HG02571 (cell line): ENCODE results near the gene NLRP5.
"Not testable (repeated sequence)": the region's sequence is repeated elsewhere in the genome, so short reads cannot be mapped to it uniquely, and the experiment has no call there.

Experiments
- ATAC-seq: cut with Tn5 transposase; IDR thresholded peaks from one replicate; pipeline ENCODE4 v1.9.1; 2021; ENCODE audit warnings: mild to moderate bottlenecking, moderate library complexity; ENCODE audit not compliant: unreplicated experiment

The NLRP5 gene

DNA sequence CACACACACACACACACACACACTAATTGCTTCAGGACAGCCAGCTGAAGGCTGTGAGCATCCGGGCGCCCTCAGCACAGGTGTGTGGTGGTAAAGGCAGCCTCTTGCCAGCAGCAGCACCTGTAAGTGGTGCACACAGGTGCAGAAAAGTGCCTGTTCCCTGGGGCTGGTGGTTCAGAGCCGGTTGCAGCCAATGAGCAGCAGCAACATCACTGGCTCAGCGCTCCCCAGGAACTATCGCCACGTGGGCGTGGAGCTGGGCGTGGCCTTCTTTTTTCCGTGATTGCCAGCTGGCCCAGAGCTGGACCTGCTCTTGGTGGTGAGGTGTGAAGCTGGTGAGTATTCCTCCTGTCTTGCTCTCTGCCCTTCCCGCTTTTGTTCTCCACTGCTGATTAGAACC is at the start of gene NLRP5:
NLRP5 (plus strand) TSS at position 289 of the 400 bp plus-strand sequence.
- no peak for ATAC-seq

DNA sequence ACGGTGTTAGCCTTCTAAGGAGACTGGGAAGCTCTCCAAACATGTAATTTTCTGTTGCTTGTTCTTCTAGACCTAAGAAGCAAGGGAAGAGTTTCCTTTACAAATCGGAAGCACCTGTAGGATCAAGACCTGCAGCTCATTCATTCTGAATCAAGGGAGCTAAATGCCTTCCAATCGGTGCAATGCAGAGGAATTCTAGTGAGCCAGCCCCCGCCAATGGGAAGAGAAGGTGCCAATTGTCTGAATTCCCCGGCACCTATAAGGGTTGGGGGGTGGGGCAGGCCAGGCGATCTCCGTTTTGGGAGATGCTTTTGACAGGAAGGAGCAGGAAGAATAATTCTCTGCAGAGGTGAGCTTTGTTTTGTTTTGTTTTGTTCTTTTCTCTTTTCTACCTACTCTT is 47.4 kb upstream of the NLRP5 start:
- ATAC-seq: no peak

DNA sequence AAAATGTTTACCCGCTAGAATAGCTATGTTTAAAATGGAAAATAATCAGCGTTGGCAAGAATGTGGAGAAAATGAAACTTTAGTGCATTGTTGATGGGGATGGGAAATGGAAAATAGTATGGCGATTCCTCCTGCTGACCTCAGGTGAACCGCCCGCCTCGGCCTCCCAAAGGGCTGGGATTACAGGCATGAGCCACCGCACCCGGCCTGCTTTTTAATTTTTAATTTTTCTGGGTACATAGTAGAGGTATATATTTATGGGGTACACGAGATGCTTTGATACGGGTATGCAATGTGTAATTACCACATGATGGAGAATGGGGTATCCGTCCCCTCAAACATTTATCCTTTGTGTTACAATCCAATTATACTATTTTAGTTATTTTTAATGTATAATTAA is 46.3 kb upstream of the NLRP5 start:
- no peak for ATAC-seq

- no peak for ATAC-seq
Observed at GRCh38 chr19:55947532-55947931, 39.0 kb upstream of the NLRP5 start, which contains the start of gene NLRP8. NLRP8 (plus strand) TSS chr19:55947832.

- ATAC-seq: not testable (repeated sequence)
Observed at GRCh38 chr19:55950566-55950965, 36.0 kb upstream of the NLRP5 start.

DNA sequence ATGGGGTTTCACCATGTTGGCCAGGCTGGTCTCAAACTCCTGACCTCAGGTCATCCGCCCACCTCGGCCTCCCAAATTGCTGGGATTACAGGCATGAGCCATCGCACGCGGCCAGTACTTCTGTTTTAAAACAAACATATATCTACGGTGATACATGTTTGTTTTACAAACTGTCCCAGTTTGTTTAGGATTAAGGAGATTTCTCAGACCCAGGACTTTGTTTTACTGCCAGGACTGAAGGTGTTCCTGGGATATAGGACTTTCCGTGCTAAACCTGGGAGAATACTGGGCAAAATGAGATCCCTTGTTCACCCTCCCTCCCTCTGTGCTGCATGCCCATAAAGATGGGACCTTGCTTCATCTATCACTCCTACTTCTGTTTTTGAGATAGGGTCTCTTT is 30.1 kb upstream of the NLRP5 start:
- no peak for ATAC-seq

DNA sequence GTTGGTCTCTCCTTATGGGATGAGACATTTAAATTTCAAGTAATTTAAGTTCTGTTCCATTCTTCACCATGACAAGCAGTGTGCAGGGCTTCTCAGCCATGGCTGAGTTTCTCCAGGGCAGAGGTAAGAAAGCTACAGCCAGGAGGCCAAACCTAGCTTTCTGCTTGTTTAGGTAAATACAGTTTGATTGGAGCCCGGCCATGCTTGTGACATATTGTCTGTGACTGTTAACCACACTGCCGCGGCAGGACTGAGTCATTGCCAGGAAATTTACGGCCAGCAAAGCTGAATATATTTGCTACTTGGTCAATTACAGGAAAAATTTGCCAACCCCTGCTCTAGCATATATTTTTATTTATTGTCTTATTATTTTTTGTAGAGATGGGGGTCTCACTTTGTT is 28.2 kb upstream of the NLRP5 start:
- no peak for ATAC-seq

DNA sequence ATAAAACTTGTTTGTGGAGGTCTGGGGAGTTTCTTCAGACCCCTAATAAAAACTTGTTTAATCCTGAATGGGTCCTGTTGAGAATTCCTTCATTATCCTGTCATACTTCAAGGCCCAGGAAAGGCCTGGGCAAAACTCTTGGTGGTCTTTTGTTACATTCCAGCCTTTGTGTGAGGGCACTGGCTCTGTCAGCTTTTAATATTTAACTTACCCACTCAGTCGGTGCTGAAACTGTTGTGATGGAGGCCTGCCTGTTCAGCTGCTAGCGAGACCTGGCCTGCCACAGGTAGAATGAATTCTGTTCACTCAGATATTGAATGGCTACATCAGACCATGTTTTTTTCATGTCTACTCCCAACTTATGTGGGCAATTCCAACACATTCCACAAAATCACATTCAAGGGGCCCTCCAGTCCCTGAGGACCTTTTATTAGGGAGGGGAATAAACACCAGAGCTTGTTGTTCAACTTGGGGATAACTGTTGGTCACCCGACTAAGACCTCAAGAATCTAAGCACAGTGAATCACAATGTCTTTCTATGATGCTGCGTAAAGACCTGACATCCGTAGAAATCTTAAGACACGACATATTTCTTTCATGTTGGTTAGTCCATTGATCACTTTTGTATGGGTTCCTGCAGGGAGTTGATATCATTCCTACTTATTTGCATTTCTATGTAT is 26.4 kb upstream of the NLRP5 start:
- no peak for ATAC-seq

- ATAC-seq: no peak
Observed at GRCh38 chr19:55962186-55962585, 24.4 kb upstream of the NLRP5 start.

- ATAC-seq: no peak
Observed at GRCh38 chr19:55973982-55974381, 12.6 kb upstream of the NLRP5 start.

DNA sequence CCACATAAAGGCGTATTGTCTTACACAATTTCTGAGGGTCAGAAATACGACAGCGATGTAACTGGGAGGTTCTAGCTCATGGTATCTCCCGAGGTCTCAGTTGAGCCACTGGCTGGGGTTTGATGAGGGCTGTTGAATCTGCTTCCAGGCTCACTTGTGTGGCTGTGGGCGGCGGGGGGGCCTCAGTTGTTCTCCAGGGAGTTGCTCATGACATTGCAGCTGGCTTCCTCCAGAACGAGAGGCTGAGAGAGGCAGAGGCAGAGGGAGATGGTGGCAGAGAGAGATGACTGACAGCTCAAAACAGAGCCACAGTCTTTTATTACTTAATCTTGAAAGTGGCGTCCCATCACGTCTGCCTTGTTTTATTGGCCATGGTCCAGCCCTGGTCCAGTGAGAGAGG is 6.2 kb upstream of the NLRP5 start:
- ATAC-seq: no peak

GRCh38 chr19:55985254-55985653 is 1.3 kb upstream of the NLRP5 start:
- ATAC-seq: no peak

DNA sequence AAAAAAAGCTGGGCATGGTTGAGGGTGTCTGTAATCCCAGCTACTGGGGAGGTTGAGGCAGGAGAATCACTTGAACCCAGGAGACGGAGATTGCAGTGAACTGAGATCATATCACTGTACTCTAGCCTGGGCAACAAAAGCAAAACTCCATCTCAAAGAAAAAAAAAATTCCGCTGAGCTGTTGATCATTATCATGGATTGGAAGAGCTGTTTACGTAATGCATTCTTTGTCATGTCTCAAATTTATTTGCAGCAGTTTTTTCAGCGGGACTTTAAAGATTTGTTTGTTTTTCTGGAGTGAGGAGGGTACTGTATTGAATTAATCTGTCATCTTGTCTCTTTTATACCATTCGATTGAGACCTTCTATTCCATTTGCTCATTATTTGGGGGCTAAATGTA is 4.3 kb downstream of the NLRP5 start:
- no peak for ATAC-seq

DNA sequence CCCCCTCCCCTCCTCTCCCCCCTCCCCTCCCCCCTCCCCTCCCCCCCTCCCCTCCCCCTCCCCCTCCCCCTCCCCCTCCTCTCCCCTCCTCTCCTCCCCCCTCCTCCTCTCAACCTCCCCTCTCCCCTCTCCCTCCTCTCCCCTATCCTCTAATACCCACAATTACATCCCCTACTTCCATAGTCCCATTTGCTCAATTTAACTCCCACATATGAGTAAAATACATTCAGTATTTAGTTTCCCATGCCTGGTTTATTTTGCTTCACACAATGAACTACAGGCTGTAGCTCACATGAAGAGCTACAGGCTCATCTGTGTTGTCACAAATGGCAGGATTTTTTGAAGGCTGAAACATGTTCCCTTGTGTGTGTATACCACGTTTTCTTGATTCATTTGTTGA is 6.9 kb downstream of the NLRP5 start:
- ATAC-seq: no peak

- ATAC-seq: no peak
Observed at GRCh38 chr19:56014765-56015164, 28.2 kb downstream of the NLRP5 start.

GRCh38 chr19:56015756-56016155 is 29.2 kb downstream of the NLRP5 start:
- no peak for ATAC-seq

GRCh38 chr19:56019325-56019724 is 32.8 kb downstream of the NLRP5 start:
- ATAC-seq: not testable (repeated sequence)

DNA sequence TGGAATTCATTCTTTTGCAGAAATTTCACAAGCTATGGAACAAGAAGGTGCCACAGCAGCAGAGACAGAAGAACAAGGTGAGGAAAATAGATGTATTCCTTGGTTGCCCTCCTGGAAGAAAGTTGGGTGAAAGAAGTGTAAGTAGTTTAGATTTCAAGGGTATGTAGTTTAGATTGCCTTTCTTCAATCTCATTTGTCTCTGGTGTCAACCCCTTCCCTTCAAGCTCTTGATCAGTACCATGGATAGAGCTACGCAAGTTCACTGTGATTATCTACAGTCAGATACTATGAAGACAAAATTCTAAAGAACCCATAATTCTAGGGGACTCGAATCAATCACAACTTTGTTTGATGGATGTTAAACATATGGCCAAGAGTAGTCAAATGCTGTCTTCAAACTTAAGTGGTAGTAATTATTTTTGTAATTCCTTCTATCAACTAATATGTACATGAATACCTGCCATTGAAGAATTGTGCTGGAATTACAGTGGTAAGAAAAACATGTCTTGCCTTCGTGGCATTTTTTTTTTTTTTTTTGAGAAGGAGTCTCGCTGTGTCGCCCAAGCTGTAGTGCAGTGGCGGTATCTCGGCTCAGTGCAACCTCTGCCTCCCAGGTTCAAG is 33.9 kb downstream of the NLRP5 start:
- ATAC-seq: not testable (repeated sequence)

DNA sequence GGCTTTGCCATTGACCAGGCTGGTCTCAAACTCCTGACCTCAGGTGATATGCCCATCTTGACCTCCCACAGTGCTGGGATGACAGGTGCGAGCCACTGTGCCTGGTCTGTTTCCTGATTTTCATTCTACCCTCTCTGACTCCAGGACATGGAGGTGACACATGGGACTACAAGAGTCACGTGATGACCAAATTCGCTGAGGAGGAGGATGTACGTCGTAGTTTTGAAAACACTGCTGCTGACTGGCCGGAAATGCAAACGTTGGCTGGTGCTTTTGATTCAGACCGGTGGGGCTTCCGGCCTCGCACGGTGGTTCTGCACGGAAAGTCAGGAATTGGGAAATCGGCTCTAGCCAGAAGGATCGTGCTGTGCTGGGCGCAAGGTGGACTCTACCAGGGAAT is 40.2 kb downstream of the NLRP5 start:
- ATAC-seq: no peak

DNA sequence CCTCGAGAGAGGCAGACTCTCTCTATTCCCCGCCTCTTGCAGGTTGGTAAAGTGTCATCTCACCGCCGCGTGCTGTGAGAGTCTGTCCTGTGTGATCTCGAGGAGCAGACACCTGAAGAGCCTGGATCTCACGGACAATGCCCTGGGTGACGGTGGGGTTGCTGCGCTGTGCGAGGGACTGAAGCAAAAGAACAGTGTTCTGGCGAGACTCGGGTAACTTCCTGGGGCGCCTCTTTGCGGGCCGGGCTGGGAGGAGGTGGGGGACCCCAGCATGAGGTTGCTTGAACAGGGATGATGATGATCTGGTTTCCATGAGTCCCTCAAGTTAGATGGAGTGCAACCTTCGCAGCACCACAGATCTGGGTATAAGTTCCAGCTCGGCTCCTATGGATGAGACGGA is 67.0 kb downstream of the NLRP5 start:
- no peak for ATAC-seq

DNA sequence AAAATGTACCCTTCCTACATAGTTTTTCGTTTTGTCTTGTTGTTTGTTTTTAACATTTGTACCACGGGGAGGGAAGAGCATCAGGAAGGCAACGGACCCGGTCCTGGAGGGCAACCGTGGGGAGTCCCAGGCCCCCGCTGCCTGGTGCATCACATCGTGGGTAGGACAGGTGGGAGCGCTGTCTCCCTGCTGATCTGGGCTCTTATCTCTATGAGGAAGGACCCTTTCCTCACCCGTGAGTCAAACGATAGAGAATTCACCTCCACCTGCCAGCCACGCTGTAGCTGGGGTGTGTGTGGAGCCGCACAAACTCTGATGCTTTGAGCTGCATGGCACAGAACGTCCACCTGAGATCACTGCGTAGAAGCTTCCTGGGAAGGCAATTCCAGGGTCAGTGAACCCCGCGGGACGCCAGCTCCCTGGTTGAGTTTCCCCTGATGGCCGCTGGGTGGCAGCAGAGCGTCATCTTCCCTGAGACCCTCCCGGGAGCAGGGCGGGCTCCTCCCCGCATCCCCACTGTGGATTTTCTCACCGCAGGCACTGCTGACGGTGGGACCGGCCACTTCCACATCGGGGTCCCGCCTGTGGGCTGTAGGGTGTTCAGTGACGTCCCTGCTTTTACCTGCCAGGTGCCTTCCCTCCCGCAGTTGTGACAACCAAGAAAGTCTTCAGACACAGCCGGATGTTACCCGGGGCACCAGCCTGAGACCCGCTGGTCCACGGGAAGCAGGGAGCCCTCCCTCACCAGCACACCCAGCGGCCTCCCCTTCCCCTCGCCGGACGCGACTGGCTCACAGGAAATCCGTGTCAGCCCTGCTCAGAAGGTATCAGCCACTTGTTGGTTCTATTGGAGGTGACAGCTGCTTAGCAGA is 79.8 kb downstream of the NLRP5 start:
- ATAC-seq: no peak

GRCh38 chr19:56069642-56070041 is 83.1 kb downstream of the NLRP5 start:
- ATAC-seq: no peak
